Right lung (tissue), 5 donors: ENCODE results near the gene DOCK4. TPM values are rescaled to one million over a fixed set of nuclear protein-coding genes. Genes with fewer than 3 reads are reported as not detected.

ENCODE experiments used
- DNase-seq, 2 donors: peaks; one replicate each; pipeline ENCODE4 v3.0.0-alpha.2; 2013
- polyA plus RNA-seq, 5 donors: library from polyadenylated mRNA; unstranded; fragments of 120-200 nt; gene quantifications; one replicate each; pipeline versions ENCODE4 v1.2.1 to v1.2.3, GENCODE V29; 2013; ENCODE audit warnings: inconsistent platforms in 1 of 5, low replicate concordance in 1 of 5; ENCODE audit not compliant: insufficient read length in 5 of 5, insufficient read depth in 1 of 5

Gene DOCK4
- polyA plus RNA-seq, 5 donors, result 33.7 to 57.8 (median 51.7) TPM

- no peak for DNase-seq
Observed at GRCh38 chr7:112215787-112216186, 9.6 kb upstream of the DOCK4 start.

GRCh38 chr7:112214883-112215282, 8.7 kb upstream of the DOCK4 start:
- DNase-seq, result no peak

- DNase-seq, result no peak
Observed at GRCh38 chr7:112214268-112214667, 8.1 kb upstream of the DOCK4 start.

GRCh38 chr7:112213735-112214134, 7.5 kb upstream of the DOCK4 start:
- no peak for DNase-seq

- no peak for DNase-seq
Observed at GRCh38 chr7:112212571-112212970, 6.4 kb upstream of the DOCK4 start.

- peak; percentile 39 to 51 for DNase-seq
Observed at GRCh38 chr7:112211348-112211907, 5.2 kb upstream of the DOCK4 start.

- DNase-seq, result no peak
Observed at GRCh38 chr7:112207765-112208164, 1.6 kb upstream of the DOCK4 start.

GRCh38 chr7:112206991-112207592, 893 bp upstream of the DOCK4 start:
- no peak for DNase-seq

GRCh38 chr7:112205343-112206237, 609 bp downstream of the DOCK4 start:
- peak; percentile 79 to 80 for DNase-seq

GRCh38 chr7:112204499-112205342, 1.5 kb downstream of the DOCK4 start:
- peak in 1 of 2 donors; percentile 35 for DNase-seq

GRCh38 chr7:112203365-112203739, 2.8 kb downstream of the DOCK4 start:
- no peak for DNase-seq

GRCh38 chr7:112202816-112203215, 3.4 kb downstream of the DOCK4 start:
- no peak for DNase-seq

GRCh38 chr7:112201839-112202238, 4.4 kb downstream of the DOCK4 start:
- no peak for DNase-seq

- no peak for DNase-seq
Observed at GRCh38 chr7:112201411-112201810, 4.8 kb downstream of the DOCK4 start.

GRCh38 chr7:112199672-112200071, 6.5 kb downstream of the DOCK4 start:
- no peak for DNase-seq

- DNase-seq, result no peak
Observed at GRCh38 chr7:112199035-112199655, 7.1 kb downstream of the DOCK4 start.

- DNase-seq, result no peak
Observed at GRCh38 chr7:112197322-112197721, 8.9 kb downstream of the DOCK4 start.

GRCh38 chr7:112195717-112196116, 10.5 kb downstream of the DOCK4 start:
- DNase-seq, result no peak

- no peak for DNase-seq
Observed at GRCh38 chr7:112193915-112194502, 12.2 kb downstream of the DOCK4 start.

GRCh38 chr7:112192236-112193154, 13.7 kb downstream of the DOCK4 start:
- no peak for DNase-seq
